Smooth muscle cell (in vitro differentiated cells): Measurements from ENCODE around the gene ODC1. TPM values are rescaled to one million over a fixed set of nuclear protein-coding genes. Genes with fewer than 3 reads are reported as not detected.

Experiments used
- DNase-seq: peaks from one replicate; lab custom pipeline; 2025; ENCODE audit not compliant: unreplicated experiment; lab: John Stamatoyannopoulos, UW
- H2AFZ ChIP-seq: fragments of 200-600 bp; sonication (generic); 2 replicates; pipeline ENCODE4 v1.6.0; 2016; ENCODE audit warnings: antibody characterized with exemption, low read depth, mild to moderate bottlenecking
- H3F3A ChIP-seq: fragments of 200-600 bp; sonication (generic); 2 replicates; pipeline ENCODE4 v1.6.0; 2017; ENCODE audit warnings: antibody characterized with exemption, low read depth
- H3K27ac ChIP-seq: fragments of 200-600 bp; sonication (generic); 2 replicates; pipeline ENCODE4 v1.5.1; 2016; ENCODE audit warnings: low read depth, mild to moderate bottlenecking
- H3K27me3 ChIP-seq: fragments of 200-600 bp; sonication (generic); 2 replicates; pipeline ENCODE4 v1.6.1; 2016; ENCODE audit warnings: low read depth, mild to moderate bottlenecking
- H3K36me3 ChIP-seq: fragments of 200-600 bp; sonication (generic); 2 replicates; pipeline ENCODE4 v1.5.1; 2016; ENCODE audit warnings: low read depth
- H3K4me1 ChIP-seq: fragments of 200-600 bp; sonication (generic); 2 replicates; pipeline ENCODE4 v1.5.1; 2016; ENCODE audit warnings: low read depth
- H3K4me2 ChIP-seq: fragments of 200-600 bp; sonication (generic); 2 replicates; pipeline ENCODE4 v1.6.0; 2016; ENCODE audit warnings: mild to moderate bottlenecking
- H3K4me3 ChIP-seq: fragments of 200-600 bp; sonication (generic); 2 replicates; pipeline ENCODE4 v1.5.1; 2016; ENCODE audit warnings: mild to moderate bottlenecking
- H3K79me2 ChIP-seq: fragments of 200-600 bp; sonication (generic); 2 replicates; pipeline ENCODE4 v1.6.0; 2016; ENCODE audit warnings: low read depth, mild to moderate bottlenecking
- H3K9ac ChIP-seq: fragments of 200-600 bp; sonication (generic); 2 replicates; pipeline ENCODE4 v1.6.0; 2016; ENCODE audit warnings: low read depth
- H3K9me3 ChIP-seq: fragments of 200-600 bp; sonication (generic); replicated peaks from 2 replicates; pipeline ENCODE4 v1.5.1; 2016; ENCODE audit warnings: low read depth
- H4K20me1 ChIP-seq: fragments of 200-600 bp; sonication (generic); 2 replicates; pipeline ENCODE4 v1.6.0; 2016; ENCODE audit warnings: low read depth
- CTCF ChIP-seq: fragments of 200-600 bp; sonication (generic); IDR thresholded peaks from 2 replicates; pipeline ENCODE4 v1.5.1; 2017; ENCODE audit warnings: borderline replicate concordance, mild to moderate bottlenecking, antibody characterized with exemption; ENCODE audit not compliant: insufficient read depth, poor library complexity, severe bottlenecking
- WGBS: methylation state at CpG from one replicate; pipeline ENCODE4 v1.1.7; 2016; ENCODE audit warnings: low lambda C conversion rate; 5-methylcytosine and 5-hydroxymethylcytosine counted together
- polyA plus RNA-seq: library from polyadenylated mRNA; unstranded; fragments of >200 nt; fragmentation: Nextera tagmentation; extraction: Ambion mirVana; gene quantifications from 2 replicates; pipeline ENCODE4 v1.2.1, GENCODE V29; 2016
- total RNA-seq: library from RNA; depleted of rRNA; stranded (reverse); fragments of >200 nt; gene quantifications from 2 replicates; pipeline ENCODE4 v1.2.3, GENCODE V29; 2014

The ODC1 gene
- total and polyA plus RNA-seq, 2 experiments from 2014 or later: 22.4 to 34.7 TPM

- no peaks in the 10 kb centered on the region for H3K27me3 ChIP-seq
- no peak for TF ChIP-seq CTCF
- H3K4me2 ChIP-seq: peak overlapping the region; percentile 96
- 92% methylated on average over 22 of the region's 22 CpGs for WGBS
- no peaks in the 10 kb centered on the region for H3K36me3 ChIP-seq
- no peak overlapping the region for H3K27ac ChIP-seq
- peaks cover 19% of the 10 kb centered on the region for H4K20me1 ChIP-seq
- H3K9ac ChIP-seq: no peak overlapping the region
- H3K4me3 ChIP-seq: no peak overlapping the region
- peaks cover 10% of the 10 kb centered on the region for H3K79me2 ChIP-seq
- H3K9me3 ChIP-seq: no peaks in the 10 kb centered on the region
- peaks cover 31% of the 10 kb centered on the region for H3K4me1 ChIP-seq
- H2AFZ ChIP-seq: no peak overlapping the region
- DNase-seq: no peak
- no peaks in the 10 kb centered on the region for H3F3A ChIP-seq
These were observed 1.9 kb upstream of the ODC1 start for GRCh38 chr2:10449838-10450691.

- Histone ChIP-seq H3F3A (no peaks in the 10 kb centered on the region), H3K27ac (no peak overlapping the region), H3K4me1 (peaks cover 31% of the 10 kb centered on the region), H3K36me3 (no peaks in the 10 kb centered on the region), H3K9ac (no peak overlapping the region), H3K4me2 (peak overlapping the region; percentile 96), H4K20me1 (peaks cover 19% of the 10 kb centered on the region), H2AFZ (no peak overlapping the region), H3K9me3 (no peaks in the 10 kb centered on the region), H3K4me3 (peak overlapping the region; percentile 68), H3K27me3 (no peaks in the 10 kb centered on the region), H3K79me2 (peaks cover 10% of the 10 kb centered on the region)
- DNase-seq: no peak
- TF ChIP-seq CTCF: no peak
- WGBS: 67% methylated on average over 3 of the region's 5 CpGs
These were observed 1.3 kb upstream of the ODC1 start for GRCh38 chr2:10449486-10449831.

- H3K27me3 ChIP-seq: no peaks in the 10 kb centered on the region
- peaks cover 10% of the 10 kb centered on the region for H3K79me2 ChIP-seq
- peak overlapping the region; percentile 96 for H3K4me2 ChIP-seq
- peak overlapping the region; percentile 66 for H3K9ac ChIP-seq
- 8% methylated on average over 67 of the region's 73 CpGs for WGBS
- no peaks in the 10 kb centered on the region for H3K36me3 ChIP-seq
- peak overlapping the region; percentile 68 for H3K4me3 ChIP-seq
- peaks cover 19% of the 10 kb centered on the region for H4K20me1 ChIP-seq
- peaks cover 29% of the 10 kb centered on the region for H3K4me1 ChIP-seq
- H2AFZ ChIP-seq: peak overlapping the region; percentile 99
- no peaks in the 10 kb centered on the region for H3K9me3 ChIP-seq
- TF ChIP-seq CTCF: no peak
- peak; percentile 96 for DNase-seq
- H3F3A ChIP-seq: no peaks in the 10 kb centered on the region
- H3K27ac ChIP-seq: peak overlapping the region; percentile 52
These were observed 704 bp upstream of the ODC1 start for GRCh38 chr2:10448576-10449485.
